NCI-H2196 treated with DMSO at 0.1 percent for 48 hours (cell line): ENCODE data around the gene MAPK4.

Experiments used
- DNase-seq: peaks from one replicate; lab custom pipeline; 2025; ENCODE audit not compliant: unreplicated experiment; lab: John Stamatoyannopoulos, UW

Gene MAPK4

DNA sequence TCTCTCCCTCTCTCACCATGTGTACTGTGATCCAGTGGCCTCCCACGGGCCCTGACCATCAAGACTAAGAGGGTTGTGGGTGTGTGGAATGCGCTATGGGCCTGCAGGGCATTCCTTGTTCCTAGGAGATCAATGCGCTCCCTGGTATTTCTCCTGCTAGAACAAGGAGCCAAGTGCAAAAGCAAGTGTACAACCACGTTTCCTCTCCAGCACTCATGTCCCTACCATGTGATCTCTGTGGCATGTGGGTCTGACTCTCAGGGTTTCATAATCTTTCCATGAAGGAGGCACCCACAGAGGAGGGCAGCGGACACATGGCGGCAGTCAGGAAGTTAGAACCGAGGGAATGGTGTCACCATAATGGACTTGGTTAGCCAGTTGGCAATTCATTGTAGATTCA, 91.4 kb downstream of the MAPK4 start:
- DNase-seq, result no peak

DNA sequence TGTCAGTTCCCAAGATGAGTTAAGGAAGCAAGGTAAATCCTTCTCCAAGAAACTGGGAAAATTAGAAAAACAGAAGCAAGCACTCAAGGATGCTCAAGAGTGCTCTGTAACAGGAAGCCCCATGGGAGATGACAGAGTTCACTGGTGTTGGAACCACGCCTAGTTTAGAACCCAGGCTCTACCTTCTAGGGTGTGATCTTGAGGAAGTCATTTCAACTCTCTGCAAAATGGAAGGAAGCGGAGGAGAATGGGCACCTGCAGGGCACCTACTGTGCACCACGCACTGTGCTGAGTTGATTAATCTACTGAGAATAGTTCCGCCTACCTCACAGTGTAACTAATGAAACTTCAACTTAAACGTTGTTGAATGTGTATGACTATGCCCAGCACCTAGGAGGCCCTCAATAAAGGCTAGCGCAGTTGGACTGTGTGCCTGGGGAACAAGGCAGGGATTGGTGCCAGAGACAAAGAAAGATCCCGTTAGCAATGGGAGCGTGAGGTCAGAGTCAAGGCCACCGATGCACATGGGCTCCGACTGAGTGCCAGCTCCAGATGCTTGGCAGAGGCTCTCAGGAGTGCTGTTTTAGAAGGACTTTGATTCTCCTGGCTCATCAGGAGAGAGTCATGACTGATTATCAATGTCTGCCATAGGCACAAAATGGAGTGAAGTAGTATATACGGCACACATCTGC, 93.7 kb downstream of the MAPK4 start:
- DNase-seq, result no peak

DNA sequence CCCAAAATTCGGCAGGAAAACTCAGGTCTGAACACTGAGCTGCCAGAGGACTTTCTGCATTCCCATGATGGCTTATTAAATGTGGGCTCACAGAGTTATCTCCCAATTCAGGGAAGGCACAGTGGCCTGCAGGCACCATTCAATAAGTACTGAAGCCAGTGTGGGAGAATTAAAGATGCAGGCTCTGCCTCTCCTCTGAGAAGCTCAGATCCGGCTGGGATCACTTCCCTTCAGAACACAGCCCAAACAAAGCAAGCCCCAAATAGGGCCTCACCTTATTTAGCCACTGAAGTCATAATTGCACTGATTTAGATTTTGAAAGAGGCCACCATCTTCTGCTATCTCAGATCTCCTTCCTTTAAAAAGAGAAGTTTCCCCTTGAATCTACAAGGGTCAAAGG, 94.3 kb downstream of the MAPK4 start:
- no peak for DNase-seq

DNA sequence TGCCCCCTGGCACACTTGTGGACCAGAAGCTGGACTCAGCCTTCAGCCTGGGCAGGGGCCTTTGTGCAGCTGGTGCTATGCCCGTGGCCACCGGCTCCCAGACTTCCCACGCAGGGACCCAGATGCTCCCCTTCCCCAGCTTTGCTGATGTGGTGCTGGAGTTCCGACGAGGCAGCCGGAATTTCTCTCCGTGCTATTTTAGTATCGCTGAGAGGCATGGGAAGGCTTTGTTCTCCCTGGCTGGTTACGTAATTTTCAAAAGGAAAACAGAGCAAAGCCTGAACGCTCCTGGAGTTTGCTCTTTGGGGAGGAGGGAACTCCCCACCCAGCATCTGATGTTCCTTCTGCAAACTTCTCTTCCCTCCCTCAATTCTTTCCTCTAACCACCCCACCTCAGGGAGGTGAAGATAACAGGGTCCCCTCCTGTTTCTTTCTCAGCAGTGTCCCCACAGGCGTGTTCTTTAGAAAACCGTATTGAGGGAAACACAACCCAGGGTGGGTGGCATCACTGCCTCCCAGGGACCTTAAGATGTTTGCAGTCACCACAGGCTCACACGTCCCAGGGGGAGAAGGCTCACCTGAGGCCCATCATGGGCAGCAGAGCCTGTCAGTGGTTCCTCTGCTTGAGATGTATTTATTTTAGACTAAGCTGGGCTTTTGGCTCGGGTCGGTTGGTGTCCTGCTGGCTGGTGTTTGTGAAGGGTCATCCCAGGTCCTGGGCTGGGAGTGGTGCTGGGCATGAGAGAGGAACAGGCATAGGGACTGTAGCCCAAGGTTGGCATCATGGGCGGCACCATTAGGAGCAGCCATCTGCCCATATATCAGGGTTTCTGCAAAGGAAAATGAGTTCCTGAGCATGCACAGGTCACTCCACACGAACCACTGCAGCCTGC, 95.0 kb downstream of the MAPK4 start:
- no peak for DNase-seq

DNA sequence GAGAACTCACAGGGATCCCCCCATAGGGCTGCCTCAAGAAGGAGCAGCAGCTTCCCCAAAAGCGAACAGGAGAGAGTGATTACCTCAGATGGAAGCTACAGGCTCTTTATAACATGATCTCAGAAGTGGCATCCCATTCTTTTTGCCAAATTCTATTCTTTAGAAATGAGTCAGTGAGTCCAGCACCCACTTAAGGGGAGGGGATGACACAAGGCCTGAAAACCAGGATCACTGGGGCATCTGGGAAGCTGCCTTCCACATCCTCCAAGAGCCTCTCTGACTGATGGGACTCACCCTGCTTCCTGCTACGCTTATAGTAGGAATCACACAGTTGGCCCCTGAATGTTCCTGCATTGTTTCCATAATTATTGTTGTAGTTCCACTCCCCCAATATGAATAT, 96.5 kb downstream of the MAPK4 start:
- DNase-seq, result no peak

DNA sequence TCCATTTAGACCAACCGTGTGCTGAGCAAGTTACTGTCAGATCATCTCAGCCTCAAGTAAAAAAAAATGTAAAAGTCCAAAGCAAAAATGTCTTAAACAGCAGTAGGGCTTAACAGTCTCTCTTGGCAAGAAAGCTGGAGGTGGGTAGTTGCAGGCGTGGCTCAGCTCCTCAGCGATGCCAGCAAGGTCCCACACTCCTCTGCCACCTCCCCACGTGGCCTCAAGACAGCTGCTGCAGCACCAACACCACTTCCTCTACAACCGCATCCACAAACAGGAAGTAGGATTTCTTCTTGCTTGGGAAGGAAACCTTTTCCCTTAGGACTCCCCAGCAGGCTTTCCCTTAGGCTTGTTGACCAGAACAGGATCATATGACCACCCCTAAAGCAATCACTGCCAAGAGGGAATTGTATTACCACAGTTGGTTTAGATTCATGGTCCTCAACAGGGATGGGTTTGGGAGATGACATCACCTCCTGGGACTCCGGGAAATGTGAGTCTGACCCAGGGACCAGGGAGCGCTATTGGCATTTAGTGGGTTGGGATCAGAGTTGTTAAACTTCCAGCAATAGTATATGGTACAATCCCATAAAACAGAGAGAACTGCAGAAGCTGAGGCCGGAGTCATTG, 97.1 kb downstream of the MAPK4 start:
- DNase-seq, result no peak

DNA sequence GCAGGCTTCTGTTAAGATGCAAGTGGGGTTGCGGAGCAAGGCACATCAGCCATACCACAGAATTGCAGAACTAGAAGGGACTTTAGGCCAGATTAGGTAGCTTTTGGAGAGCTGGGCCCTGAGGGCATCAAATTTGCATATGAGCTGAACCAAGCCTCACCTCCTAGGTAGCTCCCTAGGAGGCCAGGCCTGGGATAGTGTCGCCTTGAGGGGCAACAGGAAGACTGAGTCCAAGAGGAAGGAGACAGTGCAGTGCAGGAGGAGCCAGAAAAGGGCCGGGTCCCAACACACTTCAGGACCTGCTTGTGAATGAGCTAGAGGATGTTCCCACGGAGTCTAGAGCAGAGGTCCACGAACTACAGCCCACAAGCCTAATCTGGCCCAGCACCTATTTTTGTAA, 98.7 kb downstream of the MAPK4 start:
- DNase-seq, result no peak

DNA sequence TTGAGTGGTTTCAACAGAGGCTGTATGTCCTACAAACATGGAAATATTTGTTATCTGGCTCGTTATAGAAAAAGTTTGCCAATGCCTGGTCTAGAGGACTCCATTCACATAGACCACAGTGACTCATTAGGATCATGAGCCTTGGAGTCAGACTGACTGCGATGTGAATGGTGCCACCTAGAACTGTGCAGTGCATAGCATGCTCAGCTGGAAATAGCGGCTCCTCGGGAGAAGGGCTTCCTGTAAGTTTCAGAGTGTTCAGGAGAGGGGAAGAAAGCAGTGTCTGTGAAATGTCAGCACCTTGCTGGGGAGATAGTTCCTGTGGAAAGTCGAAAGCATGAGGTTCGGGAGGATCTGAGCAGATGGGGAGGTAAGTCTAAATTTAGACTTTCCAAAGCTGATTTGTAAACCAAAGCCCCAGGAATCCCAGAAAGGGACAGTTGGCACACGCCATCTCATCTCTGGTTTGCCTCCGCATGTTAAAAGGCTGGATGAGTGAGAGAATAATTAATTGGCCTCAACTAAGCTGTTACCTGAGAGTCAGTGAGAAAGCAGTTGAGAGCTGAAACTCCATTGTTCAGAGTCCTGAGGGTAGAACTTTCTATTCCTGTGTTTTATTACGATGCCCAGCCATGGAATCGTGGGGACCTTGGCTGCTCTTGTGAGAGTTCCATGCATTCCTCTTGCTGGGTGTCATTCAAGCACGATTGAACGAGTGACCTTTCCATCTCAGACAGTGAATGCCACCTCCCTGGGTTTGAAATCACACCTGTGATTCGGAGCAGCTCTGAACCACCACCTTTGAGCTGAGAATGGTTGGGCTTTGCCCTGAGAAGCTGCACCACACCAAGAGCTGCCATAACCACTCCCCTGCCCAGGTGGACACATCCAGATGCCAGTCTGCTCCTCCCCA, 99.5 kb downstream of the MAPK4 start:
- no peak for DNase-seq

DNA sequence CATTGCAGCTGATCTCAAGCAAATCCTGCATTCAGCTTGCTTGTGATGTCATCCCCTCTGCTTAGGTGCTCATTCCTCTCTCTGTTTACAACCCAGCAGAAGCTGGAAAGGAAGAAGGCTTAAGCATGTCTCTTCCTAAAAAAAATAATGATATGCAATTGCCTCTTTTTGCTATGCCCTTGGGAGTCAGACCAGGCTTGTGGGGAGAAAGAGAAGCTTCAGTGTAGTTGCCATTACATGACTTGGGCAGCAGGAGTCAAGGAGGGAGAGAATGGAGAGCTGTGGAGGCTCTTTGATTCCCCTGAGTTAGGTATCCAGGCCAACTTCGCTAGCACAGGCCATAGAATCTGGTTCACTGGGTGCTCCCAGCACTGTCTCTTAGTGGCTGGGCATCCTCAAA, 101.1 kb downstream of the MAPK4 start:
- DNase-seq, result no peak

DNA sequence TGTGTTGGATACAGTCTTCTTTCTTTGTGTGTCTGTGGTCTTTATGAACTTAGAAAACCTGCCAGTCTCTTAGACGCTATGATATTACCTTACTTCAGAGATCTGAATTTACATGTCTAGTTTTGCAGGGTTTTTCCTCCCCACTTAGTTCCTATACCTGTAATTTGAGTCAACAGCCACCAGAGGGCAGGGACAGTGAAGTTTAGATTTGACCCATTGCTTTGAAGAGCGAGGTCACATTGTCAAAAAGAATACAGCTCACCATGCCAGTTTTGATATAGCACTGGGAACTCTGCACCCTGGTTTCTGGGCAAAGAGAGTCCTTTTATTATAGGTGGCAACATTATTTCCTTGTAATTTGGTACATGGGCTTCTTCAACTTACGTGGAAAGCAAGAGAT, 102.3 kb downstream of the MAPK4 start:
- no peak for DNase-seq

DNA sequence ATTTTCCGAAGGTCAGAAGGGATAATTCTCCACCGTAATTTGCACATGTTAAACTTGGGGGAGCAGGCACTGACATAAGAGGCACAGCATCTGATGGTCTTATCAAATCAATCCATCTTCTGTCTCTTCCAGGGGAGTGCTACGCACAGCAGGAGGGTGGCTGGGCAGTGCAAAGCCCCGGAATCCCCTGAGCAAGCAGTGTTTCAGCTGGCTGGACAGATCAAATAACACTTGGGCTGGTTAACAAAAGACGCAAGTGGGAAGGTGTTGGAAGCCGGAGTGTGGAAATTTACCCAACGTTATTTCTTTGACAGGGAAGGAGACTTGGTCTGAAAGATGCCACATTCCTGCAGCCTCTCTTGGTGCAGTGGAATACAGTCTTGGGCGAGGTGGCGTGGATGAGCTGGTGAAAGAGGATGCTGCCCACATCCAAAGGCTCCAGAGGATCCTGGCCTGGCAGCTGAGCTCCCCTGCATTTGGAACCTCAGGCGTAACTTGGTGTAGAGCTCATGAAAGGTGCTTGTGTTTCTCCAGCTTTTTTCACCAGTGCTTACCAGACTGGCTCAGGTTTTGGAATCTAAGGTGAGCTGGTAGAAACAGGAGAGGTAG, 103.0 kb downstream of the MAPK4 start:
- DNase-seq, result no peak

DNA sequence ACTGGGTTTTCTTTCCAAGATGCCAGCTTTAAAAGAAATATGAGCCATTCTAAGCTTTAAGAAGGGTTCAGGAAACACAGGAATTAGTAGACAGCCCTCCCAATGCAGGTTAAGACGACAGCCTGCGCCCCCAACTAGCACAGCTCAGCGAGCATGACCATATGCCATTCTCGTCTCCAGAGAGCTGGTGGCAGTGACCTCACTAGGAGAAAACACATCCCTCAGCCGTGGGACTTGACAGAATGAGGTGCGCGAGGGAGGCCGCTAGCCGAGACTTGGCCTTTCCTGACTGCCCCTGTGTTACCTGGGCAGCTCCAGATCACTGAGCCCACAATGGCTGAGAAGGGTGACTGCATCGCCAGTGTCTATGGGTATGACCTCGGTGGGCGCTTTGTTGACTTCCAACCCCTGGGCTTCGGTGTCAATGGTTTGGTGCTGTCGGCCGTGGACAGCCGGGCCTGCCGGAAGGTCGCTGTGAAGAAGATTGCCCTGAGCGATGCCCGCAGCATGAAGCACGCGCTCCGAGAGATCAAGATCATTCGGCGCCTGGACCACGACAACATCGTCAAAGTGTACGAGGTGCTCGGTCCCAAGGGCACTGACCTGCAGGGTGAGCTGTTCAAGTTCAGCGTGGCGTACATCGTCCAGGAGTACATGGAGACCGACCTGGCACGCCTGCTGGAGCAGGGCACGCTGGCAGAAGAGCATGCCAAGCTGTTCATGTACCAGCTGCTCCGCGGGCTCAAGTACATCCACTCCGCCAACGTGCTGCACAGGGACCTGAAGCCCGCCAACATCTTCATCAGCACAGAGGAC, 103.9 kb downstream of the MAPK4 start:
- DNase-seq, result no peak

DNA sequence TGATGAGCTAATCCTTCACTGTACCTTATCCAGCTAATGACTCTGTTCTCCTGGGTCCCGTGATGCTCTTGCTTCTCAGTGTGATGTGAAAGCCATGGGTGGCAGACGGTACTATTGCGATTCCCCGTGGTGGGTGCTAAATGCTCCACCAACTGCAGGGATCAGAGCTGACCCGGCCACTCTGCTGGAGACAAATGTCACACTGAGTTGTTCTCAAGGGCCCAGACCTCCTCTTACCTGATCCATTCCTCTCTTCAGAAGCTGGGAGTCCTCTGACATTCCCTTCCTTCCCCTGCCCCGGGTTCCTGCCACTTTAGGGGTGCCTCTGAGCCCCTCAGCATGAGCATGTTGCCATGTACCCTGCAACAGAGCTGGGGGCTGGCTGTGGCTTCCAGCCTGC, 105.1 kb downstream of the MAPK4 start:
- no peak for DNase-seq

DNA sequence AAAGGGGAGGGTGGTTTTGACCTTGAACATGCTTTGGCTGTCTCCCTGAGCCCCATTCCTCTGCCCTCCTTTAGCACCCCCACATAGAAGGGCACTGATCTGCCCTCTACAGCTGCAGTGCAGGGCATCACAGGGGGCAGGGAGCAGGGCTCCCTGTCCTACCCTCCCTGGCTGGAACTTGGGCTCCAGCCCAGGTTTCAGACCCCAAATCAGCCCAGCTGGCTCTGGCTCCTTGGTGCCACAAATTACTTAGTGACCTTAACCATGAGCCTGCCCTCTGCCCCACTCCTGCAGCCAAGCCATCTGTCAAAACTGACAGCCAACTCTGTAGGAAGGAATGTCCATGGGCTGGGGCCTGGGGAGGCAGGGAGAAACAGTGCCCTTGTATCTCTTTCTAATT, 105.6 kb downstream of the MAPK4 start:
- DNase-seq, result no peak

DNA sequence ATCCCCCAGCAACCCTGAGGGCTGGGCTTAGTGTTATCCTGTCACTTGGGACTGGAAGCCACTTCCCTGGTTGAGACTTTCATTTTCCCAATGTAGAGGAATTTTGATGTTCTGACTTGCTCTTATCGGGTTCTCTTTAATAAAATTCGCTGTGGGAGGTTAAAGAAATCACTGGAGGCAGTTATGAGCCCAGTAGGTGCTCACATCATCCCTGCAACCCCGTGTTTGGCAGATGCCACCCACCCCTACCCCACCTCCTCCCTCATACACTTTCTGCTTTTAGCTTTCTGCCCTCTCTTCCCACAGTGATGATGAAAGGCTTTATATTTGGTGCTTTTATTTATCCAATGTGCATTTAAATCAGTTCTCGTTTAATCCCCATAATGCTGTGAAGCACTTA, 106.6 kb downstream of the MAPK4 start:
- DNase-seq, result no peak

DNA sequence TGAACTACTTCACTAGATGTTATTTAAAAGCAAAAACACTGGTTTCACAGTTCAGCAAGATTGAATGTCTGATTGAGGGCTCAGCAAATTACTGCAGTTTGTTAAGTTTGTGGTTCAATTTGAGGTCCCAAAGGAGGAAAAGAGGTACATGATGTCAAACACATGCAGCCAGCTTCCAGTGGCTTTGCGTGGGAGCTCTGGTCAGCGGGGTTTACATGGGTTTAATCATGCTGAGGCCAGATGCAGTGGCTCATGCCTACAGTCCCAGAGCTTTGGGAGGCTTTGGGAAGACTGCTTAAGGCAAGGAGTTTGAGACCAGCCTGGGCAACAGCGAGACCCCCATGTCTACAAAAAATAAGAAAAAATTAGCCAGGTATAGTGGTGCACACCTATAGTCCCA, 111.5 kb downstream of the MAPK4 start:
- no peak for DNase-seq

DNA sequence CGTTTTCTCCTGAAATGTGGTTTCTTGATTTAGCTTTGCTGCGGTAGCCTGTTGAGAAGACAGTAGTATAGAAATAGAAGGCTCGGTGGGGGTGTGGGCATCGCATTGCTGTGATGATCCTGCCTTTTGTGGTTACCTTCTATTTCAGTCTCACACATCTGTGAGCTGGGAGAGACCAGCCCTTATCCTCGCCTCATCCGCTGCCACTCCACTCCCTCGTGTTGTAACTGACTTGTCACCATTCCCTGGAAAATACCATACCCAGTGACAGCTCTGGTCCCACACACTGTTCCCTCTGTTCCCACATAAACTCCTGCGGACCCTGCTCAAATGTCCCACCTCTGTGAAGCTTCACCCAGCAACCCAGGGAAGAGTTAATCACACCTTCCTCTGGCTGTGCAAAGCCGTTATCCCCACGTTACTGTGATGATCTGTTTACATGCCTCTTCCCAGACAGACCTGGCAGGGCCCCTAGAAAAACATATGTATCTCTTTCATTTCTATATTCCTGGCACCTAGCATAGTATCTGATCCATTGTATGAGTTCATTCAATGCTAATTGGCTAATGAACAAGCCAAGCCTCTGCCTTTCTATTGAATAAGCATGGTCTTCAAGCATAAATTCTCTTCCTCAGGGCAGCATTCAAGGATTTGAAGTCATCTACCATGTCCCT, 114.6 kb downstream of the MAPK4 start:
- no peak for DNase-seq

DNA sequence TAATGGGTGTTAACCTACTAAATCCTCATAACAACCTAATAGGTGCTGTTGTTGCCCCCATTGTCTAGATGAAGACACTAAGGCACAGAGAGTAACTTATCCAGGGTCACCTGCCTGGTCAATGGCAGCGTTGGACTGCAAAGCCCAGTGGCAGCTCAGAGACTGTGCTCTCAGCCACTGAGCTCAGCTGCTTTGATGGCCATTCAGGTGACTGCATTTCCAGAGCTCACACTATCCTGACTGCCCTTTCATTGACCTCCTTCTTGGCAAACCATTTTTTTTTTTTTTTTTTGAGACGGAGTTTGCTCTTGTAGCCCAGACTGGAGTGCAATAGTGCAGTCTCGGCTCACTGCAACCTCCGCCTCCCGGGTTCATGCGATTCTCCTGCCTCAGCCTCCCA, 115.2 kb downstream of the MAPK4 start:
- no peak for DNase-seq

DNA sequence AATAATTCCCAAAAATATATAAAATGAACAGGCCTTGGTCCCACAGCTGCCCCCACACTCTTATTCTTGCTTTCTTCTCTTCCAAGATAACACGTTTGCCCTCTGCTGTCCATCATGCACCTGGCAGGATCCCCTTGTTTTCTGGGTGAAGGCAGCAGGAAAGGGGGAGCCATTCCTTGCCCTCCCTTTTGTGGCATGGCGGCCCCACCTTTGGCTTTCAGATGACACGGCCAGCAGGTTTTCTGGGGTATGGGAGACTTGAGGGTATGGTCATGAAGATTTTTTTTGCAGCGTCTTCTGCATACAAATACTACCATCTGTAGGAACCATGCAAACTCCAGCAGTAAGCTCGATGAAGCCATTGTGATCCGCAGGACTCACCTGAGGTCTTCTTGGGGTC, 118.8 kb downstream of the MAPK4 start:
- no peak for DNase-seq
